ENCODE results near the gene ARPC2. TPM values are rescaled to one million over a fixed set of nuclear protein-coding genes. Genes with fewer than 3 reads are reported as not detected.
A peak's percentile ranks its signal among the peaks of the same experiment; 100 is the strongest.

Gene ARPC2
- total RNA-seq, 2 experiments from 2014 or later: 448 to 452 TPM

DNA sequence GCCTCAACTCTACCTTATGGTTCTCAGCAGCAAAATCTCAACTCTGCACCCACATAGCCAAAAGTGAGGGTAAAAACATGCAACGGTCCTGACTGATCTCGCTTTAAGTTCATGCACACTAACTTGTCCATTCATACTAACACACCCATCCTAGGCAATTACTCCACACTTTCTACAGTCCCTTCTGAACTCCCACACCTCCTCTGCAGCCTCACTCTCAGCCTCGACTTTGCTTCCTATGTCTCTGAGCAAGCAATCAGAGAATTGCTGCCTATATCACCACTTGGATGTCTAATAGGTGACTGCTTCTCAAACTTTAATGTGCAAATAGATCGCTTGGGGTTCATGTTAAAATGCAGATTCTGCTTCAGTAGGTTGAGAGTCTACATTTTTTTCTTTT, 83.2 kb downstream of the ARPC2 start:
- H3K4me1 ChIP-seq (ENCODE audit: insufficient read depth, low read length): peaks cover 12% of the 10 kb centered on the region
- ChIA-PET POLR2A (interaction anchor here (1.1 kb wide), 1 partner anchor 29 kb away, joined by 3 read pairs; no protein-coding TSS in a partner anchor), CTCF (interaction anchor here (2.2 kb wide), 1 partner anchor 96 kb away, joined by 5 read pairs; no protein-coding TSS in a partner anchor)
- no peaks in the 10 kb centered on the region for H3K9me3 Mint-ChIP-seq
- DNase-seq: no peak
- no peak overlapping the region for H3K27ac Mint-ChIP-seq
- TF ChIP-seq, protein P1, sequence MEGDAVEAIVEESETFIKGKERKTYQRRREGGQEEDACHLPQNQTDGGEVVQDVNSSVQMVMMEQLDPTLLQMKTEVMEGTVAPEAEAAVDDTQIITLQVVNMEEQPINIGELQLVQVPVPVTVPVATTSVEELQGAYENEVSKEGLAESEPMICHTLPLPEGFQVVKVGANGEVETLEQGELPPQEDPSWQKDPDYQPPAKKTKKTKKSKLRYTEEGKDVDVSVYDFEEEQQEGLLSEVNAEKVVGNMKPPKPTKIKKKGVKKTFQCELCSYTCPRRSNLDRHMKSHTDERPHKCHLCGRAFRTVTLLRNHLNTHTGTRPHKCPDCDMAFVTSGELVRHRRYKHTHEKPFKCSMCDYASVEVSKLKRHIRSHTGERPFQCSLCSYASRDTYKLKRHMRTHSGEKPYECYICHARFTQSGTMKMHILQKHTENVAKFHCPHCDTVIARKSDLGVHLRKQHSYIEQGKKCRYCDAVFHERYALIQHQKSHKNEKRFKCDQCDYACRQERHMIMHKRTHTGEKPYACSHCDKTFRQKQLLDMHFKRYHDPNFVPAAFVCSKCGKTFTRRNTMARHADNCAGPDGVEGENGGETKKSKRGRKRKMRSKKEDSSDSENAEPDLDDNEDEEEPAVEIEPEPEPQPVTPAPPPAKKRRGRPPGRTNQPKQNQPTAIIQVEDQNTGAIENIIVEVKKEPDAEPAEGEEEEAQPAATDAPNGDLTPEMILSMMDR (IDR thresholded peaks at IDR 0.05): no peak
- no peaks in the 10 kb centered on the region for H3K36me3 ChIP-seq (ENCODE audit: insufficient read depth, low read length)
- no peaks in the 10 kb centered on the region for H3K27me3 ChIP-seq (ENCODE audit: control insufficient read depth in 1 of 2, insufficient read depth in 2 of 2, low read length in 2 of 2)
- peaks cover 7% of the 10 kb centered on the region for H3K4me1 Mint-ChIP-seq (ENCODE audit: low read depth)
- H3K27ac ChIP-seq (ENCODE audit: low read depth in 1 of 2, low read length in 2 of 2): no peak overlapping the region
- H3K4me3 Mint-ChIP-seq: no peak overlapping the region
- no peak for ATAC-seq (ENCODE audit: poor library complexity)
- no peaks in the 10 kb centered on the region for H3K27me3 Mint-ChIP-seq
- intact Hi-C loops (cut with DNase I, micrococcal nuclease): loop anchor here in 1 of 2 experiments (2.0 kb wide), 1 partner anchor 17 kb away; no protein-coding TSS in a partner anchor
- H3K36me3 Mint-ChIP-seq (ENCODE audit: low read depth): no peaks in the 10 kb centered on the region
- H3K9me3 ChIP-seq (ENCODE audit: control insufficient read depth in 1 of 2, insufficient read depth in 1 of 2, low read length in 2 of 2): no peaks in the 10 kb centered on the region
- H3K4me3 ChIP-seq (ENCODE audit: low read length): no peak overlapping the region

DNA sequence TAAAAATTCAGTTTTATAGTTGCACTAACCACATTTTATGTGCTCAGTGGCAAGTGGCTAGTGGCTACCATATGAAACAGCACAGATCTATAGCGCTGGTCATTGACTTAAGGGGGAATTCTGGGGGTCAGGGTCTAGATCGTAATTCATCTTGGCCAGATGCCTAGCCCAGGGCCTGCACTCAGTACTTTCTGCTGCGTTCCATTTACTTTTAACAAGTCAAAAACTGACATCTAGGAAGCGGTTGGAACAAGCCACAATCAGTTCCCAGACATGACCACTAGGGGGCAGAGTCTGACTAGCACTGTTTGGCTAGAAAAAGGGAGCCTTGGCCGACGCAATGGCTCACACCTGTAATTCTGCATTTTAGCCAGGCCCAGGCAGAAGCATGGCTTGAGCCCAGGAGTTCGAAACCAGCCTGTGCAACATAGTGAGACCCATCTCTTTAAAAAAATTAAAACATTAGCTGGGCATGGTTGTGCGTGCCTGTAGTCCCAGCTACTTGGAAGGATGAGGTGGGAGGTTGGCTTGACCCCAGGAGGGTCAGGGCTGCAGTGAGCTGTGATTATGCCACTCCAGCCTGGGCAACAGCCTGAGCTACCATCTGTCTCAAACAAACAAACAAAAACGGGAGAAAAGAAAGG, 84.3 kb downstream of the ARPC2 start:
- Mint-ChIP-seq H3K27ac (peak overlapping the region; percentile 4), H3K9me3 (no peaks in the 10 kb centered on the region), H3K4me3 (no peak overlapping the region), H3K27me3 (no peaks in the 10 kb centered on the region), H3K4me1 (ENCODE audit: low read depth) (peaks cover 7% of the 10 kb centered on the region), H3K36me3 (ENCODE audit: low read depth) (no peaks in the 10 kb centered on the region)
- Histone ChIP-seq H3K27me3 (ENCODE audit: control insufficient read depth in 1 of 2, insufficient read depth in 2 of 2, low read length in 2 of 2) (no peaks in the 10 kb centered on the region), H3K9me3 (ENCODE audit: control insufficient read depth in 1 of 2, insufficient read depth in 1 of 2, low read length in 2 of 2) (no peaks in the 10 kb centered on the region), H3K36me3 (ENCODE audit: insufficient read depth, low read length) (no peaks in the 10 kb centered on the region), H3K4me3 (ENCODE audit: low read length) (no peak overlapping the region), H3K27ac (ENCODE audit: low read depth in 1 of 2, low read length in 2 of 2) (no peak overlapping the region), H3K4me1 (ENCODE audit: insufficient read depth, low read length) (peaks cover 8% of the 10 kb centered on the region)
- ChIA-PET POLR2A (interaction anchor here (0.7 to 1.6 kb wide), 7 partner anchors 9 to 104 kb away, joined by 3 to 7 read pairs (median 4); partner anchors contain the start of genes CATIP, CTDSP1, PNKD and TMBIM1), CTCF (interaction anchor here (0.5 to 1.5 kb wide), 14 partner anchors 9 to 184 kb away, joined by 3 to 19 read pairs (median 4); partner anchors contain the start of genes CATIP, PNKD and TMBIM1)
- intact Hi-C loops (cut with DNase I, micrococcal nuclease): loop anchor here (1.0 to 2.0 kb wide), 5 partner anchors 9 to 165 kb away; partner anchors contain the start of genes CATIP (in 2 of the 2) and TMBIM1 (in 1 of the 2)
- DNase-seq: peak; percentile 79 to 93 (median 86)
- TF ChIP-seq, protein P1 (IDR thresholded peaks at IDR 0.05): peak; percentile 87
- peak; percentile 99 for ATAC-seq (ENCODE audit: poor library complexity)

Small RNA genes lying within 50 kb of the gene (microRNA-seq; reads per million reads assigned to microRNA genes)
- 12.2 reads per million, percentile 40 among the genes with 10 or more reads in this experiment for gene MIR6513 (ENCODE audit: borderline microRNAs expressed, borderline replicate concordance)

Other genes starting within 250 kb of the ARPC2 start
- gene TNS1, start 214.2 kb upstream of the ARPC2 start, total RNA-seq: under 1 TPM; 0.25 to 0.34 TPM
- gene RUFY4, start 147.9 kb upstream of the ARPC2 start, total RNA-seq: under 1 TPM; 0.78 to 0.85 TPM
- not detected for gene CXCR2, start 91.2 kb upstream of the ARPC2 start, total RNA-seq
- gene CXCR1, start 50.2 kb upstream of the ARPC2 start, total RNA-seq: under 1 TPM in 1 of 2 experiments, not detected in 1; 0.08 TPM
- 1 to 10 TPM; 1.6 to 1.8 TPM for gene GPBAR1, start 43.8 kb downstream of the ARPC2 start, total RNA-seq
- gene AAMP, start 52.9 kb downstream of the ARPC2 start, total RNA-seq: 10 to 100 TPM; 40.2 to 42.5 TPM
- gene PNKD, start 53.3 kb downstream of the ARPC2 start, total RNA-seq: 10 to 100 TPM in 1 of 2 experiments, 1 to 10 TPM in 1; 9.2 to 10.6 TPM
- gene TMBIM1, start 75.3 kb downstream of the ARPC2 start, total RNA-seq: 100 to 1,000 TPM in 1 of 2 experiments, 10 to 100 TPM in 1; 99.2 to 102 TPM
- not detected for gene CATIP, start 139.7 kb downstream of the ARPC2 start, total RNA-seq
- gene SLC11A1, start 165.1 kb downstream of the ARPC2 start, total RNA-seq: 1 to 10 TPM; 4.9 to 6.3 TPM
- 10 to 100 TPM; 70.5 to 76.8 TPM for gene CTDSP1, start 182.7 kb downstream of the ARPC2 start, total RNA-seq
- gene VIL1, start 201.9 kb downstream of the ARPC2 start, total RNA-seq: under 1 TPM; 0.20 to 0.33 TPM

Measured in CD4-positive, alpha-beta T cell (primary cell).